Pulmonary artery endothelial cell (primary cell): ENCODE measurements around the gene NFIC. TPM values are rescaled to one million over a fixed set of nuclear protein-coding genes. Genes with fewer than 3 reads are reported as not detected.
"Not testable (repeated sequence)": the region's sequence is repeated elsewhere in the genome, so short reads cannot be mapped to it uniquely, and the experiment has no call there.

Experiments
- DNase-seq: peaks from one replicate; pipeline ENCODE4 v3.0.0-alpha.2; 2011; ENCODE audit warnings: low read depth, low spot score
- total RNA-seq: library from RNA; depleted of rRNA; stranded (reverse); fragments of >200 nt; gene quantifications from 2 replicates; pipeline ENCODE4 v1.2.3, GENCODE V29; 2014

Gene NFIC
- total RNA-seq, 1 donor from 2014 or later = 31.9 TPM

DNA sequence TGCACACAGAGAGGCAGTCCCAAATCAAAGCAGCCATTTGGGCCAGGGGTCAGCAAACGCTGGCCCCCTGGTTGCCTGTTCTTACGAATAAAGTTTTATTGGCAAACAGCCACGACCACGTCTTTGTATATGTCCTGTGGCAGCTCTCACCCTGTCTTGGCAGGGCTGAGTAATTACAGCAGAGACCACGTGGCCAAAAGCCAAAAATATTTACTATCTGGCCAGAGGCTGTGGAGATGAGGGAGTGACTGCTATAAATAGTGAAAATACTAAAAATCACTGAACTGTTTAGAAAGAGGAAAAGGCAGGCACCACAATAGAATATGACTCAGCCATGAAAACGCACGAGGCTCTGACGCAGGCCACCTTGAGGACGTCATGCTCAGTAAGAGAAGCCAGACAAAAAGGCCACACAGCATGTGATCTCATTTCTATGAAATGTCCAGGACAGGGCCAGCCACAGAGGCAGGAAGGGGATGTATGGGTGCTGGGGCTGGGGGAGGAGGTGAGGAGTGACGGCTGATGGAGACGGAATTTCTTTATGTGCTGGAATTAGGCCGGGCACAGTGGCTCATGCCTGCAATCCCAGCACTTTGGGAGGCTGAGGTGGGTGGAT lies 84.5 kb downstream of the NFIC start:
- peak; percentile 98 for DNase-seq

GRCh38 chr19:3451451-3451866 lies 85.1 kb downstream of the NFIC start:
- no peak for DNase-seq

GRCh38 chr19:3452171-3452941 lies 86.0 kb downstream of the NFIC start:
- DNase-seq = no peak

- not testable (repeated sequence) for DNase-seq
These were observed 86.5 kb downstream of the NFIC start for GRCh38 chr19:3452942-3453214.

DNA sequence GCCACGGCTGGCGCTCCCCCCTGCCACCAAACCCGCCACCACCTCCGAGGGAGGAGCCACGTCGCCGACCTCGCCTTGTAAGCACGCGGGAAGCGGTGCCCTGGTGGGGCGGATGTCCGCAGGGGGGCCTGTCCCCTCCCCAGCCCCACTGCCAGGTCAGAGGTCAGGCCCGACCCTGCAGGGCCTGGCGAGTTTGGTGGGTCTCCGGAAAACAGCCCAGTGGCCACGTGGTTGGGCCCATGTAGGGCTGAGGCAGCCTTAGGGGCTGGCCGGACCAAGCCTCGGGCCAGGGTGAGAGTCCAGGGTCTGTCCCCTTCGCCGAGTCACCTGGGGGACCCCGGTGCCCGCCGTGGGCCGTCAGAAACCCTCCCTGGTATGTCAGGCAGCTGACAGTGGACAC lies 87.5 kb downstream of the NFIC start:
- no peak for DNase-seq

GRCh38 chr19:3454656-3455392 lies 88.4 kb downstream of the NFIC start:
- DNase-seq = no peak

- DNase-seq = no peak
These were observed 89.1 kb downstream of the NFIC start for GRCh38 chr19:3455393-3455955.

DNA sequence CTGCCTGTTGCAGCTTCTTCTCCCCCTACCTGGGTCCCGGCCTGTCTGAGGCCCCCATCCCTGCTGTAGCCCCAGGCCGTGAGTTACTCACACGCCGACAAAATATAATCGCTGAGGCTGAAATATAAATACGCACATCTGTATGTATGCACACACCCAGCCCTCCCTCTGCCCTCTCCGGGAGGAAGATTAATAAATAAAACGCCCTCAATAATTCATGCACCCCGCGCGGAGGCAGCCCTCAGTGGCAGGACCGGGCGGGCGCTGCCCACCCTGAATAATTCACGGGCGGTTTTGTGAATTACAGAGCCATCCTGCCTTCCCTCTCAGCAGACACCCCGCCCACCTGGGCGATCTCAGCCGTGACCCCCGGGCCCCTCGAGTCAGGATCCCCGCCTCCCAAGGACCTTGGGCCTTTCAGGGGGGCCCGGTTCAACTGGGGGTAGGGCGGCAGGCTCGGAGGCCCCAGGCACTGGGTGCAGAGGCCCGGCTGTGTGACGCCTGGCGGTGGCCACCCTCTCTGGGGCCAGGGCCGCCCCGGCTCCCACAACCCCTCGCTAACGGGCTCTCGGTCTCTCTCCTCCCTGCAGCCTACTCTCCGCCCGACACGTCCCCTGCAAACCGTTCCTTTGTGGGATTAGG lies 89.7 kb downstream of the NFIC start:
- DNase-seq = no peak

DNA sequence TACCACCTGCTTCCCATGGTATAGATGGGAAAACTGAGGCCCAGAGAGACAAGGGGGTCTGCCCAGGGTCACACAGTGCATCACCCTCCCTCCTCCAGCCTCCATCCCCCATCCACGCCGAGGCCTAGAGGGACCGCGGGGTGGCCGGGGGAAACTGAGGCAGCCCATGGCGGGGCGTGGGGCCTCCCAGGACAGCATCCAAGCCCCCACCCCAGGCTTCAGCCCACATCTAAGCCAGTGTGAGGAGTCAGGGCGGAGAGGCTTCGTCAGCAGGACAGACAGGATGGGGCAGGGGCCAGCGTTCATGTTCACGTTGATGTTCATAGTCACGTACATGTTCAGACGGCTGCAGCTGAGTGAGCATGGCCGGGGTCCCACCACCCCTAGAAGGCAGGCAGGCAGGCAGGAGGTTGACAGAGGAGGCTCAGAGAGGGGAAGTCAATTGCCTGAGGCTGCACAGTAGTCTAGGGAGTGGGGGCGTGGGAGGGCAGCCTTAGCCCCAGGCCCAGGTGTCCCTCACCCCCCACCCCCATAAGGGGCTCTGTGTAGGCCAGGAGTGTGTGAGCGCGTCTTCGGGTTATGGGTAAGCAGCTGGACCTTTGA lies 90.6 kb downstream of the NFIC start:
- no peak for DNase-seq

- no peak for DNase-seq
These were observed 91.3 kb downstream of the NFIC start for GRCh38 chr19:3457528-3458228.

DNA sequence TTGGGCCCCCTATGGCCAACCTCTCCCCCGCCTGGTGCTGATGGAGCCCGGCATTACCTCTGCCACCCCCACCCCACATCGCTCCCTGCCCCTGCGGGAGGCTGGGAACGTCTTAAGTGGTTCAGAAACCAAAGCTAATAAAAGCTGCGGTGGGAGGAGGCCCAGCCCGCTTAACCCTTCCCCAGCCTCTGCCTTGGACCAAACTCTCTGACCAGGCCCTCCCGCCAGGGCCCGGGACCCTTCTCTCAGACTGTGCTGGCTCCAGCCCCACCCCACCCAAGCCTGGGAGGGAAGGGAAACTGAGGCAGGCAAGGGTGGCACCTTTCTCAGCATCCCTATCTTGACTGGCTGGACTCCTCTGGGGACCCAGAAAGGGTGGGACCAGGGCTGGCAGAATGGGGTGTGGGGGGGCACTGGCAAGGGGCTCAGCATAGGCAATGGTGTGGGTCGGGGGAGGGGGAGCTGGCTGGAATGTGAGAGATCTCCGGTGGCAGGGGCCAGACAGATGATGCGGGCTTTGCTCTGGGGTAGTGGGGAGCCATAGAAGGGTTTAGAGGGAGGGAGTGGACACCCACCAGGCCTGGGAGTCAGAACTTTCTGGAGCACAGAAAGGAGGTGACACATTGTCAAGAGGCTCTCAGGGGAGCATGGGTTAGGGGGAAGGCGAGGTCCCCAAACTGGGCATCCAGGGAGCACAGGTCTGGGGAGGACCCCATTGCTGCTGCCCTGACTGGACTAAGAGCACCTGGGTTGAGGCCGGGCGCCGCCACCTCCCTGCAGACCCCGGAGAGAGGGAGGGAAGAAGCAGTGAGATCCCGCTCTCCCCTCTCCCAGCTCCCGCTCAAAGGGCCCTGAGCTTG lies 92.1 kb downstream of the NFIC start:
- no peak for DNase-seq

DNA sequence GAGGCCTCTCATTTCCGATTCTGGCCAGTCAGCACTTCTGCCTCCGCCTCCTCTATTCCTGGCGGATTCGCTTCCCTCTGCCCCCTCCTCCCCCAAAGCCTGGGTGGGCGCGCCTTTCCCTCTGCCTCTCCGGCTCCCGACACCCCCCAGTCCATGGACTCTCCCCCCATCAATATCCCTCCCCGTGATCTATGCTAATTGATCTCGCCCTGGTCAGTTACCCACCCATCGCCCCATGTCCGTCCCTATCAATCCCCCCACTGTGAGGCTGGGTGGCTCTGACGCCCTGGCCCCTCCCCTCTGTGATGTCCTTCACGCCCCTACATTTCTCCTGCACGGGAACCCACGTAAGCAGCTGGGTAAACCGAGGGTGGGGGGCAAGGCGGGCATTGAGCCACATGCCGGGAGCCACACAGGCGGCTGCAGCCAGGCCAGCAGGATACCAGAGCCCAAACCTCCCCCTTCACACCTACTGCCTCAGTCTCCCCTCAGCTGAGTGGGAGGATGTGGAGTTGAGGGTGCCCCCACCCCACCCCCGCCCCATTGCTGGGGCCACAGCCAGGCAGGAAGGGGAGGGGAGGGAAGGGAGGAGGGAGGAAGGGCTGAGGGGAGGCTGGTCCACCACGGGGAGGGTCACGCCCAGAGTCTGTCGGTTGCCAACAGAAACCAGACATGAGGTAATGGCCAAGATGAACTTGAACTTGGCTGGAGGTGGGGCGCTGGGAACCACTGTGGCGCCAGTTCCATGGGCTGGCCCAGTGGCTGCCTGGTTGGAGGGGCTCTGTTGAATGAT lies 92.9 kb downstream of the NFIC start:
- DNase-seq = peak; percentile 84

DNA sequence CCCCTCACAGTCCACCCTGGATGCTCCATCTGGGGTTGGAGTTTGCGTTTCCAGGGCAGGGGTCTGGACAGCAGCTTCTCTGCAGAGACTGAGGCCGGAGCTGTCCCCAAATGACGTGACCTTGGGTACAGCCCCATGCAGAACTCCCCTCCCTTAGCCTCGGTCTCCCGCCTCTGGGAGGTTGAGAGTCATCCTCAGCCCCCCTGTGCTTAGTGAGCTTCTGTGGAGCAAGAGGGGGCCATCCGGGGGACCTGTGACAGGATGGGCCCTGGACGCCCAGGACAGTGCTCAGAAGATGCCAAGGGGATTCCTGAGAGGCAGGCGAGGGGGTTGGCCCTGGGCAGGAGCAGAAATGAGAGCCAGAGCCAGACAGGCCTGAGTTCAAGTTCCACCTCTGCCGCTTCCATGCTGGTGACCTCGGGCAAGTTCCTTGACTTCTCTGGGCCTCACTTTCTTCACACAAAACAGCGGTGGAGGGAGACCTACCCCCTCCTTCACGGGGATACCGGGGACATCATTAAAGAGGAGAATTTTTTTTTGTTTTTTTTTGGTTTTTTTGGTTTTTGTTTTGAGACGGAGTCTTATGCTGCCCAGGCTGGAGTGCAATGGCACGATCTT lies 93.7 kb downstream of the NFIC start:
- no peak for DNase-seq

DNA sequence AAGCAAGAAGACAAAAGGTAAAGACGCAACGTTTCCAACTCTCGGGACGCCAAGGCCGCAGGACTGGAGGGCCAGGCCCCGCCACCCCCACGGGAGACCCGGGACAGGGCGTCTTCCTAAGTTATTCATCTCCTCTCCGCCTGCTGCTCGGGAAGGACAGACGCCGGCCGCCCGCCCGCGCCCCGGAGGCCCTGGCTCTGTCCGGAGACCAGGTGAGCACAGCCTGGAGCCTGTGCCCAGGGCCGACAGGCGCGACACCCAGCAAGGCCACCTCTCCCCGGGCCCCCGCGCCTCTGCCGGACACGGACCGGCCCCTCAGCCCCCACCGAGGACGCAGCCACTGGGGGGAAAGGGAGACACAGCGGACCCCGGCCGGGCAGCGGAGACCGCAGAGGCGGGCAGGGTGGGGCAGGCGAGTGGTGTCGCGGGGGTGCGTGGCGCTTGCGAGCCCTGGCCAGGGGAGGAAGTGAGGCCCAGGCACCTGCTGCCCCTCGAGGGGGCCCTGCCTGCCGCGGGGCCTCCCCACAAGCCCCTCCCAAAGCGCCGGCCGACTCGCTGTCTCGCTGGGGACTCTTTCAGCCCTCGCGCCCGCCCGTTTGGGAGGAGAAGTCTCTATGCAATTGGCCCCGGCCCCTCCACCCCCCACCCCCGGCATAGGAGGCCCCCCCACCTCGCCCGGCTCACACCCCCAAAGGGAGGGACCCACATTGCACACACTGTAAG lies 96.8 kb downstream of the NFIC start:
- no peak for DNase-seq

- no peak for DNase-seq
These were observed 97.6 kb downstream of the NFIC start for GRCh38 chr19:3463714-3464586.

DNA sequence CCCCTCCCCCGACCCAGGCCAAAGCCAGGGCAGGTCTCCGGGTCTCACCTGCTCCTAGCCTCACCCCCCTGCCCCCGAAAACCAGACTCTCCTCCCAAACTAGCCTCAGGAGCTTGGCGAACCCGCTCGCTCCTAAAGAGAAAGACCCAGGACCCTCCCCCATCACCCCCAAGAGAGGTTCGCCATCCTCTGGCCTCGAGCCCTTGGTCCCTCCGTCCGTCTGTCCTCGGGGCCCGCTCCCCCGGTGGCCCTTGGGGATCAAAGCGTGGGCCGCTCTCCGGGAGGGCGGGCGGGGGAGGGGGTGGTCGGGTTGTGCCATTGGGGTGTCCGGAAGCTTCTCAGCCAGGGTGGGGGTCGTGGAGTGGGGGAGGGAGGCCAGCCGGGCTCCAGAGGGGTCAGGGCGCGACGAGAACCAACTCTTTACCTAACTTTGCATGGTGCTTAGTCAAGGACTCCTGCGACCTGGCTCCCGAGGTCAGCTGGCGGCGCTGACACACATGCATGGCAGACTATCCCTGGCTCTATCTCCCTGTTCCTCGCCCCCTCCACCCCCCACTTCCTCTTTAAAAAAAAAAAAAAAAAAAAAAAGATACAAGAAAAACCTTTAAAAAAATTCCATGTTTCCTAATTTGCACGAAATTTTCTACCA lies 98.3 kb downstream of the NFIC start:
- no peak for DNase-seq
